Activated T-helper 2 cell treated with anti-CD3 and anti-CD28 coated beads, Interferon-gamma antibody, Interleukin-2, Interleukin-4, amounts not matched to agents 10 μg/mL and 5 μg/mL and 100 μg/mL, durations not matched to agents 14 hours and 24 hours and 36 hours (primary cell): ENCODE data around the gene ARHGAP31. TPM values are rescaled to one million over a fixed set of nuclear protein-coding genes. Genes with fewer than 3 reads are reported as not detected.
A peak's percentile ranks its signal among the peaks of the same experiment; 100 is the strongest.
"Not testable (repeated sequence)": the region's sequence is repeated elsewhere in the genome, so short reads cannot be mapped to it uniquely, and the experiment has no call there.

Experiments used
- DNase-seq: peaks from one replicate; pipeline ENCODE4 v3.0.0; 2021; ENCODE audit warnings: low spot score
- H3K27ac Mint-ChIP-seq: one replicate; pipeline ENCODE4 v1.8.0; 2021; ENCODE audit warnings: mixed read lengths
- H3K27me3 Mint-ChIP-seq: one replicate; pipeline ENCODE4 v1.8.0; 2021; ENCODE audit warnings: low read depth, mixed read lengths
- H3K36me3 Mint-ChIP-seq: one replicate; pipeline ENCODE4 v1.8.0; 2021; ENCODE audit warnings: low read depth, mixed read lengths
- H3K4me1 Mint-ChIP-seq: one replicate; pipeline ENCODE4 v1.8.0; 2021; ENCODE audit warnings: low read depth, mixed read lengths
- H3K4me3 Mint-ChIP-seq: one replicate; pipeline ENCODE4 v1.8.0; 2021; ENCODE audit warnings: low read depth, mild to moderate bottlenecking, moderate library complexity, mixed read lengths
- H3K9me3 Mint-ChIP-seq: one replicate; pipeline ENCODE4 v1.8.0; 2021; ENCODE audit warnings: mixed read lengths
- intact Hi-C: fragments of 100-400 bp; cut with micrococcal nuclease; formaldehyde crosslinking; loops from one replicate; pipeline ENCODE4 v1.15.1; 2023
- total RNA-seq: library from RNA; stranded (reverse); gene quantifications from 2 replicates; pipeline ENCODE4 v1.2.3, GENCODE V29; 2022

ARHGAP31 gene
- total RNA-seq: 13.2 and 14.0 TPM in 2 replicates

- Mint-ChIP-seq H3K9me3 (no peaks in the 10 kb centered on the region), H3K27ac (peak within 1 kb of the TSS; percentile 86), H3K27me3 (peaks cover 15% of the 10 kb centered on the region), H3K4me1 (peaks cover 51% of the 10 kb centered on the region), H3K36me3 (peaks cover 16% of the 10 kb centered on the region), H3K4me3 (peak within 1 kb of the TSS; percentile 81)
- intact Hi-C loops: loop anchor here (1.0 to 10.0 kb wide), 10 partner anchors 17 to 800 kb away; partner anchors contain the start of genes B4GALT4, CD80, GSK3B and TIMMDC1
- peak; percentile 79 for DNase-seq
Measured at GRCh38 chr3:119293871-119294695, at the start of gene ARHGAP31. TSS of gene ARHGAP31 (plus strand) at chr3:119294383. CDS start at chr3:119294905, 522 bp downstream.

GRCh38 chr3:119245778-119246177 is 48.4 kb upstream of the ARHGAP31 start:
- H3K4me3 Mint-ChIP-seq: no peak overlapping the region
- intact Hi-C loops: no loop called here
- peaks cover 6% of the 10 kb centered on the region for H3K4me1 Mint-ChIP-seq
- peaks cover 19% of the 10 kb centered on the region for H3K9me3 Mint-ChIP-seq
- no peak for DNase-seq
- H3K27ac Mint-ChIP-seq: no peak overlapping the region
- H3K27me3 Mint-ChIP-seq: peaks cover 9% of the 10 kb centered on the region
- H3K36me3 Mint-ChIP-seq: no peaks in the 10 kb centered on the region

- DNase-seq: no peak
- H3K27me3 Mint-ChIP-seq: peaks cover 17% of the 10 kb centered on the region
- intact Hi-C loops: no loop called here
- no peak overlapping the region for H3K27ac Mint-ChIP-seq
- H3K4me1 Mint-ChIP-seq: no peaks in the 10 kb centered on the region
- H3K4me3 Mint-ChIP-seq: no peak overlapping the region
- no peaks in the 10 kb centered on the region for H3K9me3 Mint-ChIP-seq
- H3K36me3 Mint-ChIP-seq: no peaks in the 10 kb centered on the region
Measured at GRCh38 chr3:119255214-119255613, 39.0 kb upstream of the ARHGAP31 start.

- intact Hi-C loops: no loop called here
- no peak for DNase-seq
- Mint-ChIP-seq H3K27ac (no peak overlapping the region), H3K9me3 (no peaks in the 10 kb centered on the region), H3K36me3 (no peaks in the 10 kb centered on the region), H3K4me1 (no peaks in the 10 kb centered on the region), H3K4me3 (no peak overlapping the region), H3K27me3 (peaks cover 11% of the 10 kb centered on the region)
Measured at GRCh38 chr3:119257111-119257510, 37.1 kb upstream of the ARHGAP31 start.

- no peaks in the 10 kb centered on the region for H3K36me3 Mint-ChIP-seq
- H3K4me1 Mint-ChIP-seq: no peaks in the 10 kb centered on the region
- no peak for DNase-seq
- H3K9me3 Mint-ChIP-seq: no peaks in the 10 kb centered on the region
- no peak overlapping the region for H3K27ac Mint-ChIP-seq
- H3K27me3 Mint-ChIP-seq: peaks cover 10% of the 10 kb centered on the region
- intact Hi-C loops: no loop called here
- H3K4me3 Mint-ChIP-seq: no peak overlapping the region
Measured at GRCh38 chr3:119257654-119258410, 36.4 kb upstream of the ARHGAP31 start.

GRCh38 chr3:119258915-119259314 is 35.3 kb upstream of the ARHGAP31 start:
- Mint-ChIP-seq H3K27ac (no peak overlapping the region), H3K9me3 (no peaks in the 10 kb centered on the region), H3K4me3 (no peak overlapping the region), H3K36me3 (no peaks in the 10 kb centered on the region), H3K27me3 (peaks cover 12% of the 10 kb centered on the region), H3K4me1 (no peaks in the 10 kb centered on the region)
- no peak for DNase-seq
- intact Hi-C loops: no loop called here

GRCh38 chr3:119259821-119260220 is 34.4 kb upstream of the ARHGAP31 start:
- Mint-ChIP-seq H3K27ac (no peak overlapping the region), H3K4me3 (no peak overlapping the region), H3K9me3 (no peaks in the 10 kb centered on the region), H3K4me1 (no peaks in the 10 kb centered on the region), H3K27me3 (peaks cover 12% of the 10 kb centered on the region), H3K36me3 (no peaks in the 10 kb centered on the region)
- no peak for DNase-seq
- intact Hi-C loops: no loop called here

GRCh38 chr3:119261055-119261454 is 33.1 kb upstream of the ARHGAP31 start:
- no peaks in the 10 kb centered on the region for H3K9me3 Mint-ChIP-seq
- H3K4me1 Mint-ChIP-seq: no peaks in the 10 kb centered on the region
- intact Hi-C loops: no loop called here

GRCh38 chr3:119270212-119270611 is 24.0 kb upstream of the ARHGAP31 start:
- H3K27me3 Mint-ChIP-seq: peaks cover 40% of the 10 kb centered on the region
- DNase-seq, H3K4me1 Mint-ChIP-seq, H3K27ac Mint-ChIP-seq, H3K4me3 Mint-ChIP-seq, H3K36me3 Mint-ChIP-seq: not testable (repeated sequence)
- H3K9me3 Mint-ChIP-seq: peaks cover 11% of the 10 kb centered on the region
- intact Hi-C loops: loop anchor here (5.0 to 10.0 kb wide), 2 partner anchors 55 to 287 kb away; partner anchors contain the start of gene CD80

More at GRCh38 chr3:119261055-119261454, 33.1 kb upstream of the ARHGAP31 start:
- no peak for DNase-seq
- peaks cover 16% of the 10 kb centered on the region for H3K27me3 Mint-ChIP-seq
- no peak overlapping the region for H3K4me3 Mint-ChIP-seq
- no peak overlapping the region for H3K27ac Mint-ChIP-seq
- no peaks in the 10 kb centered on the region for H3K36me3 Mint-ChIP-seq

GRCh38 chr3:119276680-119277079 is 17.5 kb upstream of the ARHGAP31 start:
- peaks cover 7% of the 10 kb centered on the region for H3K4me1 Mint-ChIP-seq

GRCh38 chr3:119279101-119279554 is 15.1 kb upstream of the ARHGAP31 start:
- intact Hi-C loops: loop anchor here (5.0 to 10.0 kb wide), 2 partner anchors 46 to 403 kb away; no protein-coding TSS in a partner anchor
- H3K27ac Mint-ChIP-seq: no peak overlapping the region
- peaks cover 1% of the 10 kb centered on the region for H3K27me3 Mint-ChIP-seq
- no peak for DNase-seq
- peaks cover 7% of the 10 kb centered on the region for H3K4me1 Mint-ChIP-seq
- peaks cover 22% of the 10 kb centered on the region for H3K9me3 Mint-ChIP-seq
- no peak overlapping the region for H3K4me3 Mint-ChIP-seq
- H3K36me3 Mint-ChIP-seq: peaks cover 13% of the 10 kb centered on the region

More at GRCh38 chr3:119276680-119277079, 17.5 kb upstream of the ARHGAP31 start:
- Mint-ChIP-seq H3K27me3 (peaks cover 15% of the 10 kb centered on the region), H3K9me3 (peaks cover 4% of the 10 kb centered on the region), H3K27ac (no peak overlapping the region), H3K4me3 (no peak overlapping the region), H3K36me3 (peaks cover 2% of the 10 kb centered on the region)
- DNase-seq: no peak
- intact Hi-C loops: loop anchor here (5.0 to 10.0 kb wide), 2 partner anchors 48 to 406 kb away; no protein-coding TSS in a partner anchor

GRCh38 chr3:119279584-119280243 is 14.5 kb upstream of the ARHGAP31 start:
- no peak overlapping the region for H3K4me3 Mint-ChIP-seq
- peaks cover 13% of the 10 kb centered on the region for H3K36me3 Mint-ChIP-seq
- peaks cover 28% of the 10 kb centered on the region for H3K9me3 Mint-ChIP-seq
- H3K27ac Mint-ChIP-seq: no peak overlapping the region
- H3K4me1 Mint-ChIP-seq: peaks cover 3% of the 10 kb centered on the region
- peaks cover 5% of the 10 kb centered on the region for H3K27me3 Mint-ChIP-seq
- DNase-seq: no peak
- intact Hi-C loops: loop anchor here (5.0 to 10.0 kb wide), 2 partner anchors 45 to 403 kb away; no protein-coding TSS in a partner anchor
